ENCODE data around the gene TPCN2. TPM values are rescaled to one million over a fixed set of nuclear protein-coding genes. Genes with fewer than 3 reads are reported as not detected.

Gene TPCN2
- total and polyA plus RNA-seq, 4 experiments from 2014 or later = 6.6 to 23.0 (median 14.8) TPM

- Histone ChIP-seq H3K36me3 (ENCODE audit: insufficient read depth, low read length) (no peaks in the 10 kb centered on the region), H3K4me1 (ENCODE audit: insufficient read depth, low read length) (no peaks in the 10 kb centered on the region), H3K4me3 (ENCODE audit: low read length in 2 of 2) (no peak overlapping the region), H3K27me3 (ENCODE audit: insufficient read depth, low read length) (no peaks in the 10 kb centered on the region), H3K27ac (ENCODE audit: low read depth, low read length) (no peak overlapping the region), H3K9me3 (ENCODE audit: control insufficient read depth in 1 of 2, low read length in 2 of 2) (no peaks in the 10 kb centered on the region)
- H3K9me3 Mint-ChIP-seq = no peaks in the 10 kb centered on the region
- H3K4me1 Mint-ChIP-seq = peaks cover 0 to 3% (median under 1%) of the 10 kb centered on the region in 4 donors
- ChIA-PET POLR2A (ENCODE audit: partially characterized antibody) (no interaction called here), CTCF (ENCODE audit: partially characterized antibody) (no interaction called here)
- no peaks in the 10 kb centered on the region for H3K36me3 Mint-ChIP-seq
- intact Hi-C loops (cut with micrococcal nuclease) = no loop called here
- H3K27ac Mint-ChIP-seq = no peak overlapping the region
- no peak overlapping the region for H3K4me3 Mint-ChIP-seq
- H3K27me3 Mint-ChIP-seq = no peaks in the 10 kb centered on the region
- DNase-seq = no peak
Observed at GRCh38 chr11:69041516-69041915, 7.2 kb upstream of the TPCN2 start.

GRCh38 chr11:69044111-69045013, 4.4 kb upstream of the TPCN2 start:
- ChIA-PET CTCF (ENCODE audit: partially characterized antibody) (interaction anchor here (1.2 kb wide), 1 partner anchor 626 kb away, joined by 3 read pairs; no protein-coding TSS in a partner anchor), POLR2A (ENCODE audit: partially characterized antibody) (no interaction called here)
- Mint-ChIP-seq H3K36me3 (no peaks in the 10 kb centered on the region), H3K4me3 (no peak overlapping the region), H3K27ac (no peak overlapping the region), H3K4me1 (peaks cover 2 to 13% (median 7%) of the 10 kb centered on the region in 4 donors), H3K27me3 (no peaks in the 10 kb centered on the region), H3K9me3 (no peaks in the 10 kb centered on the region)
- DNase-seq = peak in 1 of 5 donors; percentile 19
- no peak overlapping the region for H3K27ac ChIP-seq (ENCODE audit: low read depth, low read length)
- intact Hi-C loops (cut with micrococcal nuclease) = no loop called here
- H3K36me3 ChIP-seq (ENCODE audit: insufficient read depth, low read length) = no peaks in the 10 kb centered on the region
- peaks cover 7% of the 10 kb centered on the region for H3K4me1 ChIP-seq (ENCODE audit: insufficient read depth, low read length)
- no peak overlapping the region for H3K4me3 ChIP-seq (ENCODE audit: low read length in 2 of 2)
- no peaks in the 10 kb centered on the region for H3K9me3 ChIP-seq (ENCODE audit: control insufficient read depth in 1 of 2, low read length in 2 of 2)
- H3K27me3 ChIP-seq (ENCODE audit: insufficient read depth, low read length) = no peaks in the 10 kb centered on the region

GRCh38 chr11:69048031-69048693, 570 bp upstream of the TPCN2 start:
- Histone ChIP-seq H3K4me1 (ENCODE audit: insufficient read depth, low read length) (peaks cover 30% of the 10 kb centered on the region), H3K9me3 (ENCODE audit: control insufficient read depth in 1 of 2, low read length in 2 of 2) (no peaks in the 10 kb centered on the region), H3K36me3 (ENCODE audit: insufficient read depth, low read length) (no peaks in the 10 kb centered on the region), H3K27me3 (ENCODE audit: insufficient read depth, low read length) (no peaks in the 10 kb centered on the region), H3K27ac (ENCODE audit: low read depth, low read length) (peak overlapping the region; percentile 84), H3K4me3 (ENCODE audit: low read length in 2 of 2) (peak overlapping the region in 1 of 2 donors; percentile 80)
- Mint-ChIP-seq H3K9me3 (no peaks in the 10 kb centered on the region), H3K27me3 (no peaks in the 10 kb centered on the region), H3K36me3 (peaks cover 0 to 3% of the 10 kb centered on the region in 2 donors), H3K4me3 (peak overlapping the region; percentile 75 to 86 (median 82)), H3K27ac (peak overlapping the region; percentile 74 to 92 (median 87)), H3K4me1 (peaks cover 7 to 45% (median 22%) of the 10 kb centered on the region in 4 donors)
- POLR2A ChIA-PET (ENCODE audit: partially characterized antibody) = interaction anchor here (1.0 to 2.7 kb wide), 12 partner anchors 10 to 627 kb away, joined by 3 to 11 read pairs (median 4); partner anchors contain the start of genes IGHMBP2, LTO1 and MRPL21
- no peak for DNase-seq
- CTCF ChIA-PET (ENCODE audit: partially characterized antibody) = interaction anchor here (1.0 to 1.1 kb wide), 2 partner anchors 51 to 622 kb away, joined by 4 read pairs; no protein-coding TSS in a partner anchor
- intact Hi-C loops (cut with micrococcal nuclease) = loop anchor here (2.0 kb wide), 1 partner anchor 145 kb away; the partner anchor contains the start of genes IGHMBP2 and MRPL21

- H3K4me1 Mint-ChIP-seq = peaks cover 5 to 45% (median 23%) of the 10 kb centered on the region in 4 donors
- peak overlapping the region; percentile 78 to 86 (median 84) for H3K4me3 Mint-ChIP-seq
- peak overlapping the region; percentile 86 to 96 (median 90) for H3K27ac Mint-ChIP-seq
- H3K27me3 ChIP-seq (ENCODE audit: insufficient read depth, low read length) = no peaks in the 10 kb centered on the region
- H3K4me3 ChIP-seq (ENCODE audit: low read length in 2 of 2) = peak overlapping the region; percentile 42 to 80
- ChIA-PET POLR2A (ENCODE audit: partially characterized antibody) (interaction anchor here (1.2 to 2.7 kb wide), 6 partner anchors 9 to 626 kb away, joined by 3 to 11 read pairs (median 6); partner anchors contain the start of gene LTO1), CTCF (ENCODE audit: partially characterized antibody) (interaction anchor here (0.9 to 1.1 kb wide), 2 partner anchors 83 to 593 kb away, joined by 3 read pairs; no protein-coding TSS in a partner anchor)
- H3K27me3 Mint-ChIP-seq = no peaks in the 10 kb centered on the region
- peak overlapping the region; percentile 84 for H3K27ac ChIP-seq (ENCODE audit: low read depth, low read length)
- H3K9me3 Mint-ChIP-seq = no peaks in the 10 kb centered on the region
- H3K36me3 ChIP-seq (ENCODE audit: insufficient read depth, low read length) = peaks cover 1% of the 10 kb centered on the region
- peaks cover 0 to 8% of the 10 kb centered on the region in 2 donors for H3K36me3 Mint-ChIP-seq
- peak in 3 of 5 donors; percentile 16 to 40 (median 18) for DNase-seq
- peaks cover 30% of the 10 kb centered on the region for H3K4me1 ChIP-seq (ENCODE audit: insufficient read depth, low read length)
- H3K9me3 ChIP-seq (ENCODE audit: control insufficient read depth in 1 of 2, low read length in 2 of 2) = no peaks in the 10 kb centered on the region
- intact Hi-C loops (cut with micrococcal nuclease) = loop anchor here (2.0 kb wide), 1 partner anchor 147 kb away; the partner anchor contains the start of genes IGHMBP2 and MRPL21
Observed at GRCh38 chr11:69049490-69049867, 747 bp downstream of the TPCN2 start.

GRCh38 chr11:69050592-69051380, 2.1 kb downstream of the TPCN2 start:
- H3K27ac ChIP-seq (ENCODE audit: low read depth, low read length) = no peak overlapping the region
- Mint-ChIP-seq H3K36me3 (peaks cover 0 to 15% of the 10 kb centered on the region in 2 donors), H3K9me3 (no peaks in the 10 kb centered on the region), H3K27ac (peak overlapping the region; percentile 52 to 94 (median 81)), H3K4me1 (peaks cover 7 to 46% (median 23%) of the 10 kb centered on the region in 4 donors), H3K27me3 (no peaks in the 10 kb centered on the region), H3K4me3 (peak overlapping the region; percentile 24 to 86 (median 73))
- ChIA-PET CTCF (ENCODE audit: partially characterized antibody) (no interaction called here), POLR2A (ENCODE audit: partially characterized antibody) (no interaction called here)
- H3K27me3 ChIP-seq (ENCODE audit: insufficient read depth, low read length) = no peaks in the 10 kb centered on the region
- H3K4me3 ChIP-seq (ENCODE audit: low read length in 2 of 2) = no peak overlapping the region
- no peaks in the 10 kb centered on the region for H3K9me3 ChIP-seq (ENCODE audit: control insufficient read depth in 1 of 2, low read length in 2 of 2)
- DNase-seq = no peak
- peaks cover 30% of the 10 kb centered on the region for H3K4me1 ChIP-seq (ENCODE audit: insufficient read depth, low read length)
- intact Hi-C loops (cut with micrococcal nuclease) = no loop called here
- H3K36me3 ChIP-seq (ENCODE audit: insufficient read depth, low read length) = peaks cover 6% of the 10 kb centered on the region

GRCh38 chr11:69051381-69052342, 2.9 kb downstream of the TPCN2 start:
- peak overlapping the region in 6 of 7 donors; percentile 44 to 94 (median 72) for H3K27ac Mint-ChIP-seq
- H3K36me3 ChIP-seq (ENCODE audit: insufficient read depth, low read length) = peaks cover 6% of the 10 kb centered on the region
- H3K4me3 Mint-ChIP-seq = peak overlapping the region in 7 of 8 donors; percentile 9 to 85 (median 43)
- no peaks in the 10 kb centered on the region for H3K9me3 Mint-ChIP-seq
- DNase-seq = no peak
- intact Hi-C loops (cut with micrococcal nuclease) = no loop called here
- H3K27me3 Mint-ChIP-seq = no peaks in the 10 kb centered on the region
- no peaks in the 10 kb centered on the region for H3K27me3 ChIP-seq (ENCODE audit: insufficient read depth, low read length)
- H3K36me3 Mint-ChIP-seq = peaks cover 0 to 19% of the 10 kb centered on the region in 2 donors
- no peak overlapping the region for H3K27ac ChIP-seq (ENCODE audit: low read depth, low read length)
- H3K9me3 ChIP-seq (ENCODE audit: control insufficient read depth in 1 of 2, low read length in 2 of 2) = no peaks in the 10 kb centered on the region
- ChIA-PET CTCF (ENCODE audit: partially characterized antibody) (no interaction called here), POLR2A (ENCODE audit: partially characterized antibody) (no interaction called here)
- H3K4me1 Mint-ChIP-seq = peaks cover 9 to 50% (median 26%) of the 10 kb centered on the region in 4 donors
- peaks cover 30% of the 10 kb centered on the region for H3K4me1 ChIP-seq (ENCODE audit: insufficient read depth, low read length)
- no peak overlapping the region for H3K4me3 ChIP-seq (ENCODE audit: low read length in 2 of 2)

Data from CD4-positive, alpha-beta memory T cell (primary cell).